HCT116 (cell line): ENCODE data around the gene TPD52L3. TPM values are rescaled to one million over a fixed set of nuclear protein-coding genes. Genes with fewer than 3 reads are reported as not detected.

ENCODE experiments used
- ATAC-seq: fragments of 200-7000 bp; cut with Tn5 transposase; 2 replicates; pipeline ENCODE4 v1.9.1; 2020; ENCODE audit warnings: mild to moderate bottlenecking, moderate library complexity
- BruUV-seq: library from RNA; stranded (reverse); fragments of 400-500 nt; replicated peaks from 2 replicates; lab custom pipeline; 2021; lab: Mats Ljungman, UMichigan
- CTCF ChIA-PET: fragments of 300-600 bp; sonication (Branson Sonifier 250); formaldehyde crosslinking; loops from one replicate; lab custom pipeline; 2021; ENCODE audit warnings: antibody characterized with exemption; lab: Charles Lee
- POLR2A ChIA-PET: fragments of 300-600, 350-600 bp; sonication (Branson Sonifier 250); formaldehyde crosslinking; loops from one replicate; lab custom pipeline; 2021; ENCODE audit warnings: antibody characterized with exemption; lab: Charles Lee
- RAD21 ChIA-PET, 2 experiments: fragments of 300-600 bp; sonication (Branson Sonifier 250); formaldehyde crosslinking; loops; one replicate each; lab custom pipeline; 2023; ENCODE audit warnings: low total read pairs in 2 of 2; ENCODE audit not compliant: uncharacterized antibody in 2 of 2, unreplicated experiment in 2 of 2, low non-redundant PET in 1 of 2; lab: Charles Lee
- DNase-seq: peaks from one replicate; pipeline ENCODE4 v3.0.0-alpha.2; 2010; ENCODE audit warnings: low read depth, low spot score
- H2AFZ ChIP-seq: fragments of 200-600 bp; shearing (Covaris generic), sonication (generic); 2 replicates; pipeline ENCODE4 v1.6.1; 2017; ENCODE audit warnings: low read depth, mixed run types, mixed read lengths, antibody characterized with exemption, low read length; ENCODE audit not compliant: poor library complexity, severe bottlenecking
- H3K27ac ChIP-seq: 2 replicates; pipeline ENCODE4 v1.5.1; 2012; ENCODE audit warnings: low read depth, low read length
- H3K27me3 ChIP-seq: fragments of 200-600 bp; sonication (generic); 2 replicates; pipeline ENCODE4 v1.6.1; 2016; ENCODE audit warnings: mixed run types, low read length, mixed read lengths; ENCODE audit not compliant: insufficient read depth
- H3K36me3 ChIP-seq, 2 experiments: fragments of 200-500 bp in 1 of 2; fragments of 200-600 bp in 1 of 2; sonication (Bioruptor generic) in 1 of 2; sonication (generic) in 1 of 2; 2 replicates each; pipeline versions ENCODE4 v1.5.1 to v1.6.1; 2014 to 2016; ENCODE audit warnings: low read length in 2 of 2, inconsistent platforms in 1 of 2, mixed read lengths in 1 of 2, mixed run types in 1 of 2; ENCODE audit not compliant: insufficient read depth in 2 of 2, control insufficient read depth in 1 of 2
- H3K4me1 ChIP-seq, 2 experiments: fragments of 200-600 bp in 1 of 2; sonication (generic) in 1 of 2; 2 replicates each; pipeline versions ENCODE4 v1.5.1 to v1.6.1; 2012 to 2017; ENCODE audit warnings: low read length in 2 of 2, inconsistent platforms in 1 of 2, mild to moderate bottlenecking in 1 of 2, mixed read lengths in 1 of 2, mixed run types in 1 of 2, moderate library complexity in 1 of 2; ENCODE audit not compliant: insufficient read depth in 2 of 2, control insufficient read depth in 1 of 2
- H3K4me2 ChIP-seq: fragments of 200-600 bp; sonication (generic); 2 replicates; pipeline ENCODE4 v1.6.1; 2017; ENCODE audit warnings: mixed run types, low read length, mixed read lengths
- H3K4me3 ChIP-seq, 2 experiments: fragments of 200-600 bp in 1 of 2; sonication (generic) in 1 of 2; replicated peaks in 1 of 2; 2 replicates each; pipeline ENCODE4 v1.5.1; 2011 to 2016; ENCODE audit warnings: low read length in 2 of 2, control low read depth in 1 of 2, low read depth in 1 of 2, mild to moderate bottlenecking in 1 of 2, mixed read lengths in 1 of 2, mixed run types in 1 of 2
- H3K79me2 ChIP-seq: fragments of 200-600 bp; sonication (generic); 2 replicates; pipeline ENCODE4 v1.6.1; 2017; ENCODE audit warnings: mild to moderate bottlenecking, mixed run types, low read length, moderate library complexity, mixed read lengths; ENCODE audit not compliant: insufficient read depth
- H3K9ac ChIP-seq: fragments of 200-600 bp; sonication (generic); 2 replicates; pipeline ENCODE4 v1.6.1; 2016; ENCODE audit warnings: low read length, mixed read lengths
- H3K9me2 ChIP-seq: fragments of 200-600 bp; sonication (generic), shearing (Covaris generic); 2 replicates; pipeline ENCODE4 v1.6.1; 2017; ENCODE audit warnings: mixed run types, mild to moderate bottlenecking, moderate library complexity; ENCODE audit not compliant: insufficient read depth
- H3K9me3 ChIP-seq, 2 experiments: fragments of 200-500 bp in 1 of 2; fragments of 200-600 bp in 1 of 2; sonication (Bioruptor generic) in 1 of 2; sonication (generic) in 1 of 2; 2 replicates each; pipeline ENCODE4 v1.6.1; 2014 to 2017; ENCODE audit warnings: low read length in 2 of 2, mixed read lengths in 2 of 2, inconsistent platforms in 1 of 2, low read depth in 1 of 2, mild to moderate bottlenecking in 1 of 2, mixed run types in 1 of 2, moderate library complexity in 1 of 2; ENCODE audit not compliant: control insufficient read depth in 1 of 2, insufficient read depth in 1 of 2
- H4K20me1 ChIP-seq: fragments of 200-600 bp; sonication (generic), shearing (Covaris generic); 2 replicates; pipeline ENCODE4 v1.6.1; 2017; ENCODE audit warnings: mixed run types, mild to moderate bottlenecking, moderate library complexity; ENCODE audit not compliant: insufficient read depth
- CBX3 ChIP-seq: IDR thresholded peaks from 2 replicates; pipeline ENCODE4 v1.6.1; 2012; ENCODE audit warnings: low read depth
- CTCF ChIP-seq, 3 experiments: fragments of 200-600 bp in 1 of 3; sonication (generic) in 1 of 3; IDR thresholded peaks in 2 of 3; conservative IDR thresholded peaks in 1 of 3; 2 replicates each; pipeline ENCODE4 v1.5.1; 2012 to 2017; ENCODE audit warnings: low read depth in 2 of 3, low read length in 2 of 3, antibody characterized with exemption in 1 of 3, borderline replicate concordance in 1 of 3, control low read depth in 1 of 3, mild to moderate bottlenecking in 1 of 3, mixed read lengths in 1 of 3, mixed run types in 1 of 3, moderate library complexity in 1 of 3; ENCODE audit not compliant: insufficient read depth in 1 of 3
- RAD21 ChIP-seq: IDR thresholded peaks from 2 replicates; pipeline ENCODE4 v1.6.1; 2012; ENCODE audit warnings: low read depth, mild to moderate bottlenecking
- intact Hi-C: fragments of 100-400 bp; cut with micrococcal nuclease; formaldehyde crosslinking; loops from 2 replicates; pipeline ENCODE4 v1.10.0; 2022
- total RNA-seq: library from RNA; stranded (reverse); gene quantifications from one replicate; pipeline ENCODE4 v1.2.1, GENCODE V29; 2021; ENCODE audit not compliant: unreplicated experiment

TPD52L3 gene
- total RNA-seq, 1 experiment from 2014 or later: not detected

GRCh38 chr9:6305954-6306563 lies 22.1 kb upstream of the TPD52L3 start:
- peaks cover 3 to 6% of the 10 kb centered on the region in 2 experiments; a peak in 1 of 4 replicates for H3K4me1 ChIP-seq
- H3K27me3 ChIP-seq: no peaks in the 10 kb centered on the region
- H3K9me2 ChIP-seq: no peaks in the 10 kb centered on the region
- H3K4me3 ChIP-seq: no peak overlapping the region
- no peak overlapping the region for H3K4me2 ChIP-seq
- no peaks in the 10 kb centered on the region for H3K79me2 ChIP-seq
- no peaks in the 10 kb centered on the region for H3K9me3 ChIP-seq
- no TSS peak for BruUV-seq
- ATAC-seq (peak; percentile 78), DNase-seq (peak; percentile 32)
- H3K9ac ChIP-seq: no peak overlapping the region
- ChIA-PET RAD21 (interaction anchor here (1.0 to 1.2 kb wide), 3 partner anchors 250 to 252 kb away, joined by 4 to 12 read pairs (median 8); no protein-coding TSS in a partner anchor), CTCF (interaction anchor here (0.6 to 4.7 kb wide), 22 partner anchors 9 to 1923 kb away, joined by 3 to 129 read pairs (median 4); a partner anchor contains a TSS), POLR2A (interaction anchor here (1.0 kb wide), 1 partner anchor 251 kb away, joined by 6 read pairs; no protein-coding TSS in a partner anchor)
- TF ChIP-seq RAD21 (peak; percentile 89), CBX3 (no peak), CTCF (IDR thresholded peaks at IDR 0.05 in 2 of 3, conservative IDR thresholded peaks at IDR 0.05 in 1 of 3; ENCODE audit: borderline replicate concordance in 1 of 3, insufficient read depth in 1 of 3, low read depth in 2 of 3, low read length in 2 of 3) (peak; percentile 48 to 81 (median 69))
- intact Hi-C loops: loop anchor here (1.0 to 5.0 kb wide), 4 partner anchors 109 to 507 kb away; no protein-coding TSS in a partner anchor
- H3K27ac ChIP-seq: no peak overlapping the region
- H4K20me1 ChIP-seq: no peaks in the 10 kb centered on the region
- no peaks in the 10 kb centered on the region for H3K36me3 ChIP-seq
- no peak overlapping the region for H2AFZ ChIP-seq

GRCh38 chr9:6307551-6308096 lies 20.6 kb upstream of the TPD52L3 start:
- no peaks in the 10 kb centered on the region for H3K9me2 ChIP-seq
- ChIA-PET POLR2A (no interaction called here), RAD21 (no interaction called here), CTCF (interaction anchor here (1.7 to 4.7 kb wide), 2 partner anchors 201 to 253 kb away, joined by 7 to 129 read pairs; no protein-coding TSS in a partner anchor)
- H3K79me2 ChIP-seq: no peaks in the 10 kb centered on the region
- H3K4me1 ChIP-seq: peaks cover 0 to 1% of the 10 kb centered on the region in 2 experiments; a peak in 1 of 4 replicates
- H3K4me2 ChIP-seq: no peak overlapping the region
- TF ChIP-seq CBX3: no peak
- H3K4me3 ChIP-seq: no peak overlapping the region
- no peak overlapping the region for H3K9ac ChIP-seq
- no peaks in the 10 kb centered on the region for H3K9me3 ChIP-seq
- H3K27ac ChIP-seq: no peak overlapping the region
- H2AFZ ChIP-seq: no peak overlapping the region
- ATAC-seq: no peak
- intact Hi-C loops: loop anchor here (2.0 to 5.0 kb wide), 2 partner anchors 110 to 421 kb away; no protein-coding TSS in a partner anchor
- DNase-seq: no peak
- H3K36me3 ChIP-seq: no peaks in the 10 kb centered on the region
- BruUV-seq: no TSS peak
- H4K20me1 ChIP-seq: no peaks in the 10 kb centered on the region
- no peaks in the 10 kb centered on the region for H3K27me3 ChIP-seq
